Activated T-cell treated with anti-CD3 and anti-CD28 coated beads, Interleukin-2, amount 50 U/mL, for 4 hours (primary cell): ENCODE data around the gene EDARADD. TPM values are rescaled to one million over a fixed set of nuclear protein-coding genes. Genes with fewer than 3 reads are reported as not detected.

ENCODE experiments used
- total RNA-seq, 3 donors: library from RNA; stranded (reverse); gene quantifications; one replicate each; pipeline ENCODE4 v1.2.1, GENCODE V29; 2021

EDARADD gene
- total RNA-seq, 3 donors from 2014 or later: 8.2 to 12.4 (median 10.8) TPM

Other genes starting within 250 kb of the EDARADD start
- gene ERO1B, start 112.3 kb upstream of the EDARADD start, total RNA-seq: 1 to 10 TPM; 1.7 to 4.2 (median 2.9) TPM
- 10 to 100 TPM; 59.7 to 73.2 (median 60.9) TPM for gene LGALS8, start 129.7 kb downstream of the EDARADD start, total RNA-seq
- 100 to 1,000 TPM; 113 to 126 (median 120) TPM for gene HEATR1, start 210.2 kb downstream of the EDARADD start, total RNA-seq